ENCODE data around the gene FAM20B. TPM values are rescaled to one million over a fixed set of nuclear protein-coding genes. Genes with fewer than 3 reads are reported as not detected.

The FAM20B gene
- total and polyA plus RNA-seq, 2 of the 13 experiments (the other 11 are each of a cell fraction or from before 2014, with no cell fraction given) = 13.8 to 26.9 TPM

GRCh38 chr1:179036844-179037465 is 11.3 kb downstream of the FAM20B start:
- Histone ChIP-seq H3K9me3 (ENCODE audit: low read length) (no peaks in the 10 kb centered on the region), H3K9ac (ENCODE audit: insufficient read depth, low read depth, low read length) (no peak overlapping the region), H3K4me2 (ENCODE audit: low read depth, low read length) (no peak overlapping the region), H3K4me3 (replicated peaks in 1 of 3; ENCODE audit: insufficient read depth in 1 of 3, low read depth in 2 of 3, low read length in 3 of 3) (no peak overlapping the region), H2AFZ (ENCODE audit: low read length) (no peak overlapping the region), H3K36me3 (replicated peaks in 1 of 2; ENCODE audit: control insufficient read depth in 1 of 2, insufficient read depth in 2 of 2, low read length in 2 of 2) (no peaks in the 10 kb centered on the region), H3K27ac (ENCODE audit: extremely low read length, insufficient read depth, low read length) (no peak overlapping the region), H3K27me3 (ENCODE audit: control insufficient read depth in 1 of 2, insufficient read depth in 2 of 2, low read length in 2 of 2) (no peaks in the 10 kb centered on the region), H4K20me1 (ENCODE audit: insufficient read depth, low read length) (no peaks in the 10 kb centered on the region), H3K79me2 (ENCODE audit: insufficient read depth, low read length) (peaks cover 65% of the 10 kb centered on the region), H3K4me1 (ENCODE audit: insufficient read depth, low read length) (peaks cover 44% of the 10 kb centered on the region)
- FAIRE-seq (no peak), DNase-seq (ENCODE audit: low spot score) (no peak), ATAC-seq (no peak)
- BruUV-seq (replicated peaks) = no TSS peak
- intact Hi-C loops (cut with micrococcal nuclease; ENCODE audit: unreplicated experiment) = no loop called here
- POLR2A ChIA-PET = no interaction called here
- TF ChIP-seq FOXJ3 (CRISPR knock-in tag; IDR thresholded peaks at IDR 0.05; ENCODE audit: borderline replicate concordance) (no peak), ZNF567 (CRISPR knock-in tag; IDR thresholded peaks at IDR 0.05; ENCODE audit: borderline replicate concordance) (no peak), REPIN1 (CRISPR knock-in tag; IDR thresholded peaks at IDR 0.05; ENCODE audit: borderline replicate concordance, low read depth) (no peak), TOE1 (CRISPR knock-in tag; IDR thresholded peaks at IDR 0.05) (no peak), ZNF414 (CRISPR knock-in tag; IDR thresholded peaks at IDR 0.05) (no peak), ZNF883 (CRISPR knock-in tag; IDR thresholded peaks at IDR 0.05; ENCODE audit: not compliant biosample characterization) (no peak)
- in situ Hi-C loops (cut with HindIII; ENCODE audit: extremely low pct_ligation_motif_present, low pct_unique_long_range_greater_than_20kb) = no loop called here
- CTCF ChIA-PET (ENCODE audit: low intra/inter-chr PET ratio, low total read pairs) = no interaction called here
- 95% methylated on average over 2 of the region's 2 CpGs for WGBS (ENCODE audit: low lambda C conversion rate)
